Glutamatergic neuron (in vitro differentiated cells): Measurements from ENCODE around the gene CDV3. TPM values are rescaled to one million over a fixed set of nuclear protein-coding genes. Genes with fewer than 3 reads are reported as not detected.
"Not testable (repeated sequence)": the region's sequence is repeated elsewhere in the genome, so short reads cannot be mapped to it uniquely, and the experiment has no call there.

Experiments used
- DNase-seq: peaks from one replicate; pipeline ENCODE4 v3.0.0; 2022
- H3K27ac Mint-ChIP-seq: one replicate; pipeline ENCODE4 v1.8.0; 2020; ENCODE audit warnings: mild to moderate bottlenecking, mixed read lengths, inconsistent platforms; ENCODE audit not compliant: unreplicated experiment
- H3K27me3 Mint-ChIP-seq: one replicate; pipeline ENCODE4 v1.8.0; 2020; ENCODE audit warnings: mild to moderate bottlenecking, moderate library complexity, mixed read lengths, inconsistent platforms; ENCODE audit not compliant: unreplicated experiment
- H3K36me3 Mint-ChIP-seq: one replicate; pipeline ENCODE4 v1.8.0; 2020; ENCODE audit warnings: mild to moderate bottlenecking, mixed read lengths, inconsistent platforms; ENCODE audit not compliant: unreplicated experiment
- H3K4me1 Mint-ChIP-seq: one replicate; pipeline ENCODE4 v1.8.0; 2020; ENCODE audit warnings: mild to moderate bottlenecking, low read depth, mixed read lengths, inconsistent platforms; ENCODE audit not compliant: unreplicated experiment
- H3K4me3 Mint-ChIP-seq: one replicate; pipeline ENCODE4 v1.8.0; 2020; ENCODE audit warnings: mild to moderate bottlenecking, mixed read lengths, inconsistent platforms; ENCODE audit not compliant: unreplicated experiment
- H3K9me3 Mint-ChIP-seq: one replicate; pipeline ENCODE4 v1.8.0; 2020; ENCODE audit warnings: mild to moderate bottlenecking, moderate library complexity, mixed read lengths, inconsistent platforms; ENCODE audit not compliant: unreplicated experiment
- total RNA-seq: library from RNA; stranded (reverse); fragmentation: NEBNext Ultra II Directional; extraction: Animal tissue kit (Norgen Biotek cat#: 25700); gene quantifications from one replicate; pipeline ENCODE4 v1.2.1, GENCODE V29; 2021; ENCODE audit not compliant: unreplicated experiment
- TF ChIP-seq, protein P1 (sequence below): fragments of 200-600 bp; sonication (generic); IDR thresholded peaks from one replicate; pipeline ENCODE4 v1.5.0; 2021; ENCODE audit not compliant: partially characterized antibody, unreplicated experiment

CDV3 gene
- total RNA-seq, 1 donor from 2014 or later = 91.2 TPM

- TF ChIP-seq, protein P1, sequence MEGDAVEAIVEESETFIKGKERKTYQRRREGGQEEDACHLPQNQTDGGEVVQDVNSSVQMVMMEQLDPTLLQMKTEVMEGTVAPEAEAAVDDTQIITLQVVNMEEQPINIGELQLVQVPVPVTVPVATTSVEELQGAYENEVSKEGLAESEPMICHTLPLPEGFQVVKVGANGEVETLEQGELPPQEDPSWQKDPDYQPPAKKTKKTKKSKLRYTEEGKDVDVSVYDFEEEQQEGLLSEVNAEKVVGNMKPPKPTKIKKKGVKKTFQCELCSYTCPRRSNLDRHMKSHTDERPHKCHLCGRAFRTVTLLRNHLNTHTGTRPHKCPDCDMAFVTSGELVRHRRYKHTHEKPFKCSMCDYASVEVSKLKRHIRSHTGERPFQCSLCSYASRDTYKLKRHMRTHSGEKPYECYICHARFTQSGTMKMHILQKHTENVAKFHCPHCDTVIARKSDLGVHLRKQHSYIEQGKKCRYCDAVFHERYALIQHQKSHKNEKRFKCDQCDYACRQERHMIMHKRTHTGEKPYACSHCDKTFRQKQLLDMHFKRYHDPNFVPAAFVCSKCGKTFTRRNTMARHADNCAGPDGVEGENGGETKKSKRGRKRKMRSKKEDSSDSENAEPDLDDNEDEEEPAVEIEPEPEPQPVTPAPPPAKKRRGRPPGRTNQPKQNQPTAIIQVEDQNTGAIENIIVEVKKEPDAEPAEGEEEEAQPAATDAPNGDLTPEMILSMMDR = no peak
- DNase-seq = no peak
- Mint-ChIP-seq H3K36me3 (no peaks in the 10 kb centered on the region), H3K4me3 (no peak overlapping the region), H3K4me1 (no peaks in the 10 kb centered on the region), H3K27me3 (peaks cover 2% of the 10 kb centered on the region), H3K27ac (no peak overlapping the region), H3K9me3 (no peaks in the 10 kb centered on the region)
Observed at GRCh38 chr3:133549565-133549964, 23.9 kb upstream of the CDV3 start.

DNA sequence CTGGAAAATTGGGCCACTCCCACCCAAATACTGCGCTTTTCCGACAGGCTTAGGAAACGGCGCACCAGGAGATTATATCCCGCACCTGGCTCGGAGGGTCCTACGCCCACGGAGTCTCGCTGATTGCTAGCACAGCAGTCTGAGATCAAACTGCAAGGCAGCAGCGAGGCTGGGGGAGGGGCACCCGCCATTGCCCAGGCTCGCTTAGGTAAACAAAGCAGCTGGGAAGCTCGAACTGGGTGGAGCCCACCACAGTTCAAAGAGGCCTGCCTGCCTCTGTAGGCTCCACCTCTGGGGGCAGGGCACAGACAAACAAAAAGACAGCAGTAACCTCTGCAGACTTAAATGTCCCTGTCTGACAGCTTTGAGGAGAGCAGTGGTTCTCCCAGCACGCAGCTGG is 21.9 kb upstream of the CDV3 start:
- not testable (repeated sequence) for H3K9me3 Mint-ChIP-seq

DNA sequence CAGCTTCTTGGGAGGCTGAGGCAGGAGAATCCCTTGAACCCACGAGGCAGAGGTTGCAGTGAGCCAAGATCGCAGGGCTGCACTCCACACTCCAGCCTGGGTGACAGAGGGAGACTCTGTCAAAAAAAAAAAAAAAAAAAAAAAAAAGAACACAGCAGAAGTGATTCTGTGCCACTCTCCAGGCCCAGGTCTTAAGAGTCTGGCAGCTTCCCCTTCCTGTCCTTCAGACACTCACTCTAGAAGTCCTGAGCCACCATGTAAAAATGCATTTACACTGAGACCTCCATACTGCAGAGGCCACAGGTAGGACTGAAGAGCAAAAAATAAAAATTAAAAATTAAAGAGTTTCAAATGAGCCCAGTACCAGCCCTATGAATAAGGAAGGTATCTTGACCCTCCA is 11.8 kb upstream of the CDV3 start:
- H3K4me1 Mint-ChIP-seq = no peaks in the 10 kb centered on the region
- H3K36me3 Mint-ChIP-seq = peaks cover 8% of the 10 kb centered on the region
- TF ChIP-seq, protein P1 = no peak
- no peak overlapping the region for H3K4me3 Mint-ChIP-seq
- H3K27ac Mint-ChIP-seq = no peak overlapping the region
- no peaks in the 10 kb centered on the region for H3K27me3 Mint-ChIP-seq
- no peak for DNase-seq
- H3K9me3 Mint-ChIP-seq = peaks cover 2% of the 10 kb centered on the region

More for the DNA sequence above, 21.9 kb upstream of the CDV3 start:
- H3K4me1 Mint-ChIP-seq, DNase-seq, H3K27me3 Mint-ChIP-seq, H3K36me3 Mint-ChIP-seq, H3K4me3 Mint-ChIP-seq, H3K27ac Mint-ChIP-seq: not testable (repeated sequence)

- Mint-ChIP-seq H3K4me3 (no peak overlapping the region), H3K36me3 (peaks cover 8% of the 10 kb centered on the region), H3K27ac (no peak overlapping the region), H3K27me3 (no peaks in the 10 kb centered on the region), H3K9me3 (peaks cover 2% of the 10 kb centered on the region), H3K4me1 (no peaks in the 10 kb centered on the region)
- no peak for DNase-seq
- TF ChIP-seq, protein P1 = no peak
Observed at GRCh38 chr3:133562376-133562775, 11.1 kb upstream of the CDV3 start.

- no peaks in the 10 kb centered on the region for H3K4me1 Mint-ChIP-seq
- no peak for DNase-seq
- no peak overlapping the region for H3K27ac Mint-ChIP-seq
- H3K36me3 Mint-ChIP-seq = peaks cover 6% of the 10 kb centered on the region
- H3K9me3 Mint-ChIP-seq = peaks cover 2% of the 10 kb centered on the region
- H3K4me3 Mint-ChIP-seq = no peak overlapping the region
- TF ChIP-seq, protein P1 = no peak
- no peaks in the 10 kb centered on the region for H3K27me3 Mint-ChIP-seq
Observed at GRCh38 chr3:133563186-133563591, 10.3 kb upstream of the CDV3 start.

DNA sequence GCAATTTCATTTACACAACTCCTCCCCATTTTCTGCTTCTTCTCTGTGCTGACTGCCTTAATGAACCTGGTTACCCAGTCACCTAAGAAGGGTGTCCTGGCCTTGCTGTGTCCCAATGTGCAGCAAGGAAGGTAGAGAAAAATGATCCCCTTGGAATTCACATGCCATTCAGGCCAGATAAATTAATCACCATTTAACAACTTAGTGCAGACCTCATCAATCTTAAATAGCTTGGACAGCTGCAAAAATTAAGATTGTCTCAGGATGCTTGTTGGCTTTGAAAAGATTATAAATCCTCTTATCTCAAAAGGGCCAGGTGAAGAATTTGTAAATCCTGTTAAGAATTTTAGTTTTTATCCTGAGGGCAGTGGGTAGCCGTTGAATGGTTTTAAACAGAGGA is 9.7 kb upstream of the CDV3 start:
- H3K9me3 Mint-ChIP-seq = peaks cover 2% of the 10 kb centered on the region
- peaks cover under 1% of the 10 kb centered on the region for H3K36me3 Mint-ChIP-seq
- TF ChIP-seq, protein P1 = no peak
- no peak overlapping the region for H3K4me3 Mint-ChIP-seq
- no peak overlapping the region for H3K27ac Mint-ChIP-seq
- no peaks in the 10 kb centered on the region for H3K27me3 Mint-ChIP-seq
- no peak for DNase-seq
- no peaks in the 10 kb centered on the region for H3K4me1 Mint-ChIP-seq
